IMR-90 (cell line): ENCODE results near the gene WIPF2. TPM values are rescaled to one million over a fixed set of nuclear protein-coding genes. Genes with fewer than 3 reads are reported as not detected.

ENCODE experiments used
- ELK1 ChIP-seq: fragments of 150-350 bp; IDR thresholded peaks from 2 replicates; pipeline ENCODE4 v1.6.1; 2016; ENCODE audit warnings: low read depth, mild to moderate bottlenecking, low read length, moderate library complexity, borderline replicate concordance
- polyA plus RNA-seq, 3 experiments: library from polyadenylated mRNA; depleted of rRNA; stranded (reverse); fragments of >200 nt; gene quantifications; 2 replicates each; pipeline ENCODE4 v1.2.3, GENCODE V29; 2012; ENCODE audit warnings: low replicate concordance in 1 of 3
- total RNA-seq: library from RNA; depleted of rRNA; stranded (reverse); fragments of >200 nt; gene quantifications from 2 replicates; pipeline ENCODE4 v1.2.3, GENCODE V29; 2012

WIPF2 gene
- total and polyA plus RNA-seq, 2 of the 4 experiments (the other 2 are of a cell fraction): 2.0 to 8.9 TPM

GRCh38 chr17:40317345-40317873, 98.3 kb downstream of the WIPF2 start (continued):
- no peak for TF ChIP-seq ELK1
